Upper lobe of left lung (tissue), 6 donors: Measurements from ENCODE around the gene MGAT5B. TPM values are rescaled to one million over a fixed set of nuclear protein-coding genes. Genes with fewer than 3 reads are reported as not detected.

Experiments
- ATAC-seq, 2 donors: fragments of 200-7000 bp; cut with Tn5 transposase; one replicate each; pipeline ENCODE4 v1.9.1; 2022; ENCODE audit warnings: mild to moderate bottlenecking in 2 of 2, moderate library complexity in 2 of 2; ENCODE audit not compliant: low FRiP score in 2 of 2
- DNase-seq, 2 donors: peaks; one replicate each; pipeline ENCODE4 v3.0.0-alpha.2; 2019 to 2020
- H3K27ac ChIP-seq, 4 donors: fragments of 200-600 bp; sonication (generic); one replicate each; pipeline ENCODE4 v1.5.1; 2016 to 2019
- H3K27me3 ChIP-seq, 4 donors: fragments of 200-600 bp; sonication (generic); one replicate each; pipeline ENCODE4 v1.5.1; 2017 to 2019
- H3K36me3 ChIP-seq, 4 donors: fragments of 200-600 bp; sonication (generic); one replicate each; pipeline ENCODE4 v1.5.1; 2016 to 2019
- H3K4me1 ChIP-seq, 4 donors: fragments of 200-600 bp; sonication (generic); one replicate each; pipeline ENCODE4 v1.5.1; 2018 to 2019
- H3K4me3 ChIP-seq, 4 donors: fragments of 200-600 bp; sonication (generic); one replicate each; pipeline ENCODE4 v1.5.1; 2017 to 2019; ENCODE audit warnings: mild to moderate bottlenecking in 2 of 4, moderate library complexity in 1 of 4
- H3K9me3 ChIP-seq, 4 donors: fragments of 200-600 bp; sonication (generic); one replicate each; pipeline ENCODE4 v1.5.1; 2018 to 2019
- CTCF ChIP-seq, 6 experiments: fragments of 450-650 bp in 4 of 6; fragments of 200-600 bp in 2 of 6; sonication (generic) in 2 of 6; IDR thresholded peaks; one replicate each; pipeline ENCODE4 v1.5.1; 2016 to 2019; ENCODE audit warnings: antibody characterized with exemption in 6 of 6
- EP300 ChIP-seq, 4 donors: sonication (generic); formaldehyde crosslinking; IDR thresholded peaks; one replicate each; pipeline ENCODE4 v1.5.1; 2017; ENCODE audit warnings: antibody characterized with exemption in 4 of 4, control low read depth in 2 of 4
- POLR2A ChIP-seq, 4 donors: fragments of 450-650 bp; IDR thresholded peaks; one replicate each; pipeline ENCODE4 v1.5.1; 2016 to 2017; ENCODE audit warnings: antibody characterized with exemption in 4 of 4, mild to moderate bottlenecking in 2 of 4
- POLR2AphosphoS5 ChIP-seq, 2 donors: sonication (generic); formaldehyde crosslinking; IDR thresholded peaks; one replicate each; pipeline ENCODE4 v1.5.1; 2017; ENCODE audit warnings: antibody characterized with exemption in 2 of 2
- WGBS, 2 donors: methylation state at CpG; one replicate each; pipeline ENCODE4 v1.1.5; 2017 to 2018; 5-methylcytosine and 5-hydroxymethylcytosine counted together
- total RNA-seq, 6 donors: library from RNA; depleted of rRNA in 4 of 6; stranded (reverse); fragments of >200 nt in 4 of 6; gene quantifications; one replicate each; pipeline versions ENCODE4 v1.1.0 to v1.2.1, GENCODE V29; 2016 to 2021
- donor health status: DM: no; HTN: no; CAD: no; lungs with moderate emphysema.
- donor health status: DM: no; HTN: yes; CAD: no; lungs with severe emphysema.

MGAT5B gene
- total RNA-seq, 6 donors from 2014 or later, result 0.20 to 3.0 (median 0.83) TPM

- Histone ChIP-seq H3K9me3 (no peaks in the 10 kb centered on the region), H3K4me3 (no peak overlapping the region), H3K27ac (no peak overlapping the region), H3K36me3 (no peaks in the 10 kb centered on the region), H3K4me1 (peaks cover 17 to 25% (median 17%) of the 10 kb centered on the region in 4 donors), H3K27me3 (peaks cover 2 to 29% (median 19%) of the 10 kb centered on the region in 4 donors)
- no peak for TF ChIP-seq EP300 (IDR thresholded peaks at IDR 0.05)
- ATAC-seq (no peak), DNase-seq (no peak)
- 75 to 78% methylated on average over 9 of the region's 9 CpGs for WGBS, 2 donors
Measured at GRCh38 chr17:76872874-76873221, 4.6 kb downstream of the MGAT5B start.

- no peaks in the 10 kb centered on the region for H3K36me3 ChIP-seq
- H3K27ac ChIP-seq, result no peak overlapping the region
- H3K9me3 ChIP-seq, result no peaks in the 10 kb centered on the region
- peaks cover 2 to 21% (median 17%) of the 10 kb centered on the region in 4 donors for H3K27me3 ChIP-seq
- TF ChIP-seq EP300 (IDR thresholded peaks at IDR 0.05), result no peak
- no peak for TF ChIP-seq CTCF (IDR thresholded peaks at IDR 0.05)
- no peak for TF ChIP-seq POLR2AphosphoS5 (IDR thresholded peaks at IDR 0.05)
- no peak for TF ChIP-seq POLR2A (IDR thresholded peaks at IDR 0.05)
- ATAC-seq (no peak), DNase-seq (no peak)
- WGBS, 2 donors, result 72 to 78% methylated on average over 4 of the region's 4 CpGs
- H3K4me3 ChIP-seq, result no peak overlapping the region
- peaks cover 8 to 15% (median 12%) of the 10 kb centered on the region in 4 donors for H3K4me1 ChIP-seq
Measured at GRCh38 chr17:76873856-76874255, 5.7 kb downstream of the MGAT5B start.

- ATAC-seq (no peak), DNase-seq (no peak)
- H3K27me3 ChIP-seq, result no peaks in the 10 kb centered on the region
- TF ChIP-seq POLR2AphosphoS5 (IDR thresholded peaks at IDR 0.05), result no peak
- TF ChIP-seq POLR2A (IDR thresholded peaks at IDR 0.05), result no peak
- TF ChIP-seq EP300 (IDR thresholded peaks at IDR 0.05), result no peak
- no peak for TF ChIP-seq CTCF (IDR thresholded peaks at IDR 0.05)
- H3K4me1 ChIP-seq, result no peaks in the 10 kb centered on the region
- no peak overlapping the region for H3K27ac ChIP-seq
- 76 to 78% methylated on average over 9 of the region's 9 CpGs for WGBS, 2 donors
- H3K4me3 ChIP-seq, result no peak overlapping the region
- H3K36me3 ChIP-seq, result no peaks in the 10 kb centered on the region
- no peaks in the 10 kb centered on the region for H3K9me3 ChIP-seq
Measured at GRCh38 chr17:76877437-76877836, 9.2 kb downstream of the MGAT5B start.

- no peak overlapping the region for H3K27ac ChIP-seq
- no peak for ATAC-seq
- no peak for DNase-seq
- no peaks in the 10 kb centered on the region for H3K4me1 ChIP-seq
- TF ChIP-seq POLR2AphosphoS5 (IDR thresholded peaks at IDR 0.05), result no peak
- no peak for TF ChIP-seq POLR2A (IDR thresholded peaks at IDR 0.05)
- TF ChIP-seq EP300 (IDR thresholded peaks at IDR 0.05), result no peak
- TF ChIP-seq CTCF (IDR thresholded peaks at IDR 0.05), result no peak
- H3K4me3 ChIP-seq, result no peak overlapping the region
- no peaks in the 10 kb centered on the region for H3K9me3 ChIP-seq
- 78 to 81% methylated on average over 6 of the region's 6 CpGs for WGBS, 2 donors
- no peaks in the 10 kb centered on the region for H3K36me3 ChIP-seq
- no peaks in the 10 kb centered on the region for H3K27me3 ChIP-seq
Measured at GRCh38 chr17:76878568-76878967, 10.4 kb downstream of the MGAT5B start.

- 91 to 93% methylated on average over 10 to 14 of the region's 14 CpGs for WGBS, 2 donors
- DNase-seq (no peak), ATAC-seq (no peak)
- TF ChIP-seq POLR2A (IDR thresholded peaks at IDR 0.05) (no peak), POLR2AphosphoS5 (IDR thresholded peaks at IDR 0.05) (no peak), EP300 (IDR thresholded peaks at IDR 0.05) (no peak), CTCF (IDR thresholded peaks at IDR 0.05) (no peak)
- no peaks in the 10 kb centered on the region for H3K9me3 ChIP-seq
- H3K4me3 ChIP-seq, result no peak overlapping the region
- no peak overlapping the region for H3K27ac ChIP-seq
- no peaks in the 10 kb centered on the region for H3K36me3 ChIP-seq
- H3K4me1 ChIP-seq, result no peaks in the 10 kb centered on the region
- no peaks in the 10 kb centered on the region for H3K27me3 ChIP-seq
Measured at GRCh38 chr17:76879254-76879653, 11.1 kb downstream of the MGAT5B start.
